GM18502 (cell line): ENCODE data around the gene MAMDC4.
"Not testable (repeated sequence)": the region's sequence is repeated elsewhere in the genome, so short reads cannot be mapped to it uniquely, and the experiment has no call there.

Experiments used
- ATAC-seq: cut with Tn5 transposase; IDR thresholded peaks from one replicate; pipeline ENCODE4 v1.9.1; 2021; ENCODE audit warnings: mild to moderate bottlenecking; ENCODE audit not compliant: unreplicated experiment, poor library complexity

The MAMDC4 gene

GRCh38 chr9:136837856-136838277, 14.3 kb upstream of the MAMDC4 start:
- ATAC-seq = not testable (repeated sequence)

GRCh38 chr9:136838314-136839228, 13.6 kb upstream of the MAMDC4 start:
- ATAC-seq = no peak

- no peak for ATAC-seq
Measured at GRCh38 chr9:136839229-136840139, 12.7 kb upstream of the MAMDC4 start.

GRCh38 chr9:136840140-136840876, 11.8 kb upstream of the MAMDC4 start:
- no peak for ATAC-seq

GRCh38 chr9:136840877-136841645, 11.1 kb upstream of the MAMDC4 start:
- ATAC-seq = no peak

GRCh38 chr9:136841646-136842379, 10.3 kb upstream of the MAMDC4 start:
- not testable (repeated sequence) for ATAC-seq

- peak; percentile 67 for ATAC-seq
Measured at GRCh38 chr9:136842380-136842948, 9.7 kb upstream of the MAMDC4 start, which contains the start of gene AJM1. Gene AJM1, plus strand, starts transcription at chr9:136842478. Its CDS starts 1,937 bp downstream, at chr9:136844415.

- ATAC-seq = not testable (repeated sequence)
Measured at GRCh38 chr9:136843159-136843800, 8.9 kb upstream of the MAMDC4 start.

GRCh38 chr9:136843801-136844740, 8.1 kb upstream of the MAMDC4 start:
- not testable (repeated sequence) for ATAC-seq

- no peak for ATAC-seq
Measured at GRCh38 chr9:136844761-136845464, 7.2 kb upstream of the MAMDC4 start.

- ATAC-seq = no peak
Measured at GRCh38 chr9:136845465-136846260, 6.5 kb upstream of the MAMDC4 start.

- no peak for ATAC-seq
Measured at GRCh38 chr9:136846376-136847087, 5.6 kb upstream of the MAMDC4 start.

- ATAC-seq = no peak
Measured at GRCh38 chr9:136847088-136847825, 4.9 kb upstream of the MAMDC4 start.

- ATAC-seq = no peak
Measured at GRCh38 chr9:136847826-136848392, 4.2 kb upstream of the MAMDC4 start.
